ENCODE data around the gene PPP1R15B. TPM values are rescaled to one million over a fixed set of nuclear protein-coding genes. Genes with fewer than 3 reads are reported as not detected.

PPP1R15B gene
- total RNA-seq, 1 donor = 23.9 TPM

DNA sequence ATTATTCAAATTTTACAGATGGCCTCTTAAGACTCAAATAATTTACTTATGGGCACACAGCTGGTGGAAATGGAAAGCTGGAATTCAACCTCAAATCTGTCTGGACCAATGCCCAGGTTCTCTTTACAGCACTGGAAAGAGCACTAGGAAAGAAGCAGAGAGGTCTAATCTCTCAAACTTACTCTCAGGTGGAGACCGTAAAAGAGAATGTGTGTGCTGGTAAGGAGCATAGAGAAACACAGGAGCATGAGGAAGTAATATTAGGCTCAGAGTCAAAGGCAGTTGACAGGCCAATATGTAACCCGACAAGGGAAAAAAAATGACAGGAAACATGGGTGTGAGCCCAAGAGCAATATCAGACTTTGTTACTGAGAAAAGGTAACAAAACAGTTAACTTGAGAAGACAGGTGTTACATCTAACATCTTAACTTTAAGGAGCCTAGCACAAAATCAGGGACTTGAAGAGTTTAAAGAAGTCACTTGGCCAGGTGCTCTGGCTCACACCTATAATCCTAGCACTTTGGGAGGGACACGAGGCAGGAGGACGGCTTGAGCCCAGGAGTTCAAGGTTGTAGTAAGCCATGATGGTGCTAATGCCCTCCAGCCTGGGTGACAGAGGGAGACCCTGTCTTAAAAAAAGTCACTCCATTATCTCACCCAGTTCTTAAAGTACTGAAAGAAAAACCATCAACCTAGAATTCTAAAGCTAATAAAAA lies 20.7 kb downstream of the PPP1R15B start:
- TF ChIP-seq, protein P1, sequence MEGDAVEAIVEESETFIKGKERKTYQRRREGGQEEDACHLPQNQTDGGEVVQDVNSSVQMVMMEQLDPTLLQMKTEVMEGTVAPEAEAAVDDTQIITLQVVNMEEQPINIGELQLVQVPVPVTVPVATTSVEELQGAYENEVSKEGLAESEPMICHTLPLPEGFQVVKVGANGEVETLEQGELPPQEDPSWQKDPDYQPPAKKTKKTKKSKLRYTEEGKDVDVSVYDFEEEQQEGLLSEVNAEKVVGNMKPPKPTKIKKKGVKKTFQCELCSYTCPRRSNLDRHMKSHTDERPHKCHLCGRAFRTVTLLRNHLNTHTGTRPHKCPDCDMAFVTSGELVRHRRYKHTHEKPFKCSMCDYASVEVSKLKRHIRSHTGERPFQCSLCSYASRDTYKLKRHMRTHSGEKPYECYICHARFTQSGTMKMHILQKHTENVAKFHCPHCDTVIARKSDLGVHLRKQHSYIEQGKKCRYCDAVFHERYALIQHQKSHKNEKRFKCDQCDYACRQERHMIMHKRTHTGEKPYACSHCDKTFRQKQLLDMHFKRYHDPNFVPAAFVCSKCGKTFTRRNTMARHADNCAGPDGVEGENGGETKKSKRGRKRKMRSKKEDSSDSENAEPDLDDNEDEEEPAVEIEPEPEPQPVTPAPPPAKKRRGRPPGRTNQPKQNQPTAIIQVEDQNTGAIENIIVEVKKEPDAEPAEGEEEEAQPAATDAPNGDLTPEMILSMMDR (IDR thresholded peaks at IDR 0.05; ENCODE audit: extremely low read depth, low read depth, low read length) = no peak
- DNase-seq (ENCODE audit: insufficient read length, low spot score, missing footprints) = no peak
- Histone ChIP-seq H3K4me2 (ENCODE audit: insufficient read depth, low read length) (no peak overlapping the region), H3K4me3 (ENCODE audit: insufficient read depth, low read length) (no peak overlapping the region), H2AFZ (ENCODE audit: low read length) (no peak overlapping the region), H3K36me3 (ENCODE audit: insufficient read depth, low read length) (no peaks in the 10 kb centered on the region), H3K27ac (ENCODE audit: low read depth, low read length) (no peak overlapping the region), H4K20me1 (ENCODE audit: insufficient read depth, low read length) (no peaks in the 10 kb centered on the region), H3K9me3 (ENCODE audit: low read depth, low read length) (no peaks in the 10 kb centered on the region), H3K4me1 (ENCODE audit: insufficient read depth, low read length) (no peaks in the 10 kb centered on the region), H3K27me3 (ENCODE audit: insufficient read depth, low read length) (peaks cover 7% of the 10 kb centered on the region), H3K79me2 (ENCODE audit: insufficient read depth, low read length) (no peaks in the 10 kb centered on the region)

- no peak for DNase-seq (ENCODE audit: insufficient read length, low spot score, missing footprints)
- no peak overlapping the region for H3K4me2 ChIP-seq (ENCODE audit: insufficient read depth, low read length)
- no peaks in the 10 kb centered on the region for H3K4me1 ChIP-seq (ENCODE audit: insufficient read depth, low read length)
- H3K36me3 ChIP-seq (ENCODE audit: insufficient read depth, low read length) = no peaks in the 10 kb centered on the region
- no peaks in the 10 kb centered on the region for H3K79me2 ChIP-seq (ENCODE audit: insufficient read depth, low read length)
- no peaks in the 10 kb centered on the region for H4K20me1 ChIP-seq (ENCODE audit: insufficient read depth, low read length)
- no peak overlapping the region for H3K27ac ChIP-seq (ENCODE audit: low read depth, low read length)
- TF ChIP-seq, protein P1 (IDR thresholded peaks at IDR 0.05; ENCODE audit: extremely low read depth, low read depth, low read length) = no peak
- H3K9me3 ChIP-seq (ENCODE audit: low read depth, low read length) = no peaks in the 10 kb centered on the region
- peaks cover 27% of the 10 kb centered on the region for H3K27me3 ChIP-seq (ENCODE audit: insufficient read depth, low read length)
- no peak overlapping the region for H2AFZ ChIP-seq (ENCODE audit: low read length)
- no peak overlapping the region for H3K4me3 ChIP-seq (ENCODE audit: insufficient read depth, low read length)
Measured at GRCh38 chr1:204385727-204386126, 25.9 kb downstream of the PPP1R15B start.

DNA sequence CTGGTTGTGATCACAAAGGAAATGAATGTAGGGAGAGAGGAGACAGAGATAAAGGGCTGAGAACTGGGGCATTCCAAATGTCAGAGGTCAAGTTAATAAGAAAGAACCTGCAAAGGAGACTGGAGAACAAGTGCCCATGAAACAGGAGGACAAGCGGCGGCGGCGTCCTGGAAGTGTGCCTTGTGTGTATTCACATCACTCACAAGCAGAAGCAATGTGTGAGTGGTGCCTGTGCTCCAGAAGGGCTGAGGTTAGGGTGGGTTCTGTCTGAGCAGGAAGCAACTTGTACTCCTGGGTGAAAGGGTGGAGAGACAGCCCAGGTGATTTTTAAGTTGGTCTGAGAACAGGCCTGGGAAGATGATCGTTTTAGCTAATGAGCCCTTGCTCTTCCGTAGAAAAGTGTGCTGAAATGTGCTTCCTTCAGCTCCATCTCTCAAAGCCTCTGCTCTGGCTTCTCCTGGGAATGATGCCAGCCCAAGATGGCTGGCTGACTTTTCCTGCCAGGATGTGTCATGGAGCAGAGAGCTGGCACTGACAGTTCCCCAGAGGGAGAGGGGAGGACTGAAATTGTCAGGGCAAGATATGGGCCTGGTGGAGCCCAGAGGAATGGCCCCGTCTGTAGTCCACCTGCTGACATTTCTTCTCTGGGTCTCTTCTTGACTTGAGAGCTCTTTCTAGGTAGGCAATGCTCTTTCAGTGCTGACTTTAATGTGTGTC lies 26.8 kb downstream of the PPP1R15B start:
- Histone ChIP-seq H3K27me3 (ENCODE audit: insufficient read depth, low read length) (peaks cover 36% of the 10 kb centered on the region), H3K9me3 (ENCODE audit: low read depth, low read length) (no peaks in the 10 kb centered on the region), H3K36me3 (ENCODE audit: insufficient read depth, low read length) (no peaks in the 10 kb centered on the region), H4K20me1 (ENCODE audit: insufficient read depth, low read length) (no peaks in the 10 kb centered on the region), H3K4me2 (ENCODE audit: insufficient read depth, low read length) (no peak overlapping the region), H3K4me3 (ENCODE audit: insufficient read depth, low read length) (no peak overlapping the region), H3K4me1 (ENCODE audit: insufficient read depth, low read length) (no peaks in the 10 kb centered on the region), H2AFZ (ENCODE audit: low read length) (no peak overlapping the region), H3K79me2 (ENCODE audit: insufficient read depth, low read length) (no peaks in the 10 kb centered on the region), H3K27ac (ENCODE audit: low read depth, low read length) (no peak overlapping the region)
- peak; percentile 87 for DNase-seq (ENCODE audit: insufficient read length, low spot score, missing footprints)
- TF ChIP-seq, protein P1 (IDR thresholded peaks at IDR 0.05; ENCODE audit: extremely low read depth, low read depth, low read length) = no peak

DNA sequence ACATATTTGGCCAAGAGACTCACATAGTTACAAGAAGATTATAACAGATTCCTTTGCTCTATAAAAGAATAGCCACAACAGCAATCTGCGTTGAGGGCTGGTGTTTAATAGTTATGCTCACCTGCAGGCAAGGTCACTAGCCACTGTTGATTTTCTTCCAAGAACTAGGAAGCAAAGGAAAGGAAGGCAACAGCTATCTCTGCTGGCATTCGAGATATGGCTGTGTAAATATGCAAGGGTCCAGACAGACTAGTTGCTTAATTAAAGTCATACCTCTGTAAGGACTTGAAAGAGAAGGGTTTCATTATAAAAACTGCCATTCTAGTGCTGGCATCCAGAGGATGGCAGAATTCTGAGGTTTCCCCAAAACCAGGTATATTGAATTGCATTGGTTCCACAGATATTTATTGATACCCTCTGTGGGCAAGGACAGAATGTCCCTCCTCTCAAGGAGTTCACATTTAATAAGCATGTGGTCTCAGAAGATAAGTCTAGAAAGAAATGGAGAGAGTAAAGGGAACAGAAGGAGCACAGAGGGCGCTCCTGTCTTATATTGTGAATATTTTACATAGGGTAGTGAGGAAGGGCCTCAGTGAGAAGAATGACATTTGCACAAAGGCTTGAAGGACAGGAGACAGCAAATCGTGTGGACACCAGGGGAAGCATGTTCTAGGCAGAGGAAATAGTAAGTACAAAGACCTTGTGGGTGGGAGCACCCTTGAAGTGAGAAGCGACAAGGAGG lies 28.3 kb downstream of the PPP1R15B start:
- H3K79me2 ChIP-seq (ENCODE audit: insufficient read depth, low read length) = no peaks in the 10 kb centered on the region
- no peak overlapping the region for H3K27ac ChIP-seq (ENCODE audit: low read depth, low read length)
- H3K4me3 ChIP-seq (ENCODE audit: insufficient read depth, low read length) = no peak overlapping the region
- H3K4me1 ChIP-seq (ENCODE audit: insufficient read depth, low read length) = peaks cover under 1% of the 10 kb centered on the region
- no peak overlapping the region for H2AFZ ChIP-seq (ENCODE audit: low read length)
- H4K20me1 ChIP-seq (ENCODE audit: insufficient read depth, low read length) = peaks cover 1% of the 10 kb centered on the region
- TF ChIP-seq, protein P1 (IDR thresholded peaks at IDR 0.05; ENCODE audit: extremely low read depth, low read depth, low read length) = no peak
- no peaks in the 10 kb centered on the region for H3K36me3 ChIP-seq (ENCODE audit: insufficient read depth, low read length)
- peaks cover 50% of the 10 kb centered on the region for H3K27me3 ChIP-seq (ENCODE audit: insufficient read depth, low read length)
- H3K9me3 ChIP-seq (ENCODE audit: low read depth, low read length) = no peaks in the 10 kb centered on the region
- no peak for DNase-seq (ENCODE audit: insufficient read length, low spot score, missing footprints)
- H3K4me2 ChIP-seq (ENCODE audit: insufficient read depth, low read length) = no peak overlapping the region

Data from osteoblast (primary cell).